ENCODE results near the gene TMEM198.

DNA sequence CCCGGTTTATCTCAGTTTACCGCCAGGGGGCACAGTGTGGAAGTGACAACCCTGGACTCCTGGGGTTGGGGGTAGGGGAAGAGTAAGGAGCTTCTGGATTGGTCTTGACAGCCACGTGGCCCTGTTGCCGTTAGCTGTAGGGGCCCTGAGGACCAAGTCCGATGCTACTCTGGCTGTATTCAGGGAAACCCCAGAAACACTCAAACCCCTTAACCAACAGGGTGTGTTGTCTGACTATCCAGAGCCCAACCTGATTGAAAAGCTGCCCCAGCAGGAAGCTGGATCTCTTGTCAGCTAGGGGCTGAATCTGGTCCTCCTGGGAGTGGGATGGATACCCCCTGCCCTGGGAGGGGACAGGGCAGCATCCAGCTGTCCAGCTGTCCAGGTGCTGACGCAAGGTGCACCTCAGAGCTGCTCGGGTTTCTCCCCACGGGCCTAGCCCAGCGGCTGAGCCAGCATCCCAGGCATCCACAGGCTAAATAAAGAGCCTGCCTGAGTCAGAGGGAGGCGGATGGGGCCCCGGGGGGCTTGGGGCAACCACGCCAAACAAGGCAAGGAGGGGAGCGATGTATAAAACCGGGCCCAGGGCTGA, 48.2 kb upstream of the TMEM198 start:
- TF ChIP-seq, protein P1, sequence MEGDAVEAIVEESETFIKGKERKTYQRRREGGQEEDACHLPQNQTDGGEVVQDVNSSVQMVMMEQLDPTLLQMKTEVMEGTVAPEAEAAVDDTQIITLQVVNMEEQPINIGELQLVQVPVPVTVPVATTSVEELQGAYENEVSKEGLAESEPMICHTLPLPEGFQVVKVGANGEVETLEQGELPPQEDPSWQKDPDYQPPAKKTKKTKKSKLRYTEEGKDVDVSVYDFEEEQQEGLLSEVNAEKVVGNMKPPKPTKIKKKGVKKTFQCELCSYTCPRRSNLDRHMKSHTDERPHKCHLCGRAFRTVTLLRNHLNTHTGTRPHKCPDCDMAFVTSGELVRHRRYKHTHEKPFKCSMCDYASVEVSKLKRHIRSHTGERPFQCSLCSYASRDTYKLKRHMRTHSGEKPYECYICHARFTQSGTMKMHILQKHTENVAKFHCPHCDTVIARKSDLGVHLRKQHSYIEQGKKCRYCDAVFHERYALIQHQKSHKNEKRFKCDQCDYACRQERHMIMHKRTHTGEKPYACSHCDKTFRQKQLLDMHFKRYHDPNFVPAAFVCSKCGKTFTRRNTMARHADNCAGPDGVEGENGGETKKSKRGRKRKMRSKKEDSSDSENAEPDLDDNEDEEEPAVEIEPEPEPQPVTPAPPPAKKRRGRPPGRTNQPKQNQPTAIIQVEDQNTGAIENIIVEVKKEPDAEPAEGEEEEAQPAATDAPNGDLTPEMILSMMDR (IDR thresholded peaks at IDR 0.05), result peak; percentile 42 to 65 (median 58)
- TF ChIP-seq POLR2A (IDR thresholded peaks at IDR 0.05), result no peak
